ENCODE results near the gene SPRY2. TPM values are rescaled to one million over a fixed set of nuclear protein-coding genes. Genes with fewer than 3 reads are reported as not detected.
A peak's percentile ranks its signal among the peaks of the same experiment; 100 is the strongest.

SPRY2 gene
- total RNA-seq, 1 donor from 2014 or later: 43.2 TPM

- H3K36me3 ChIP-seq: no peaks in the 10 kb centered on the region
- no peak overlapping the region for H3K27ac ChIP-seq
- H3K27me3 ChIP-seq: no peaks in the 10 kb centered on the region
- intact Hi-C loops (cut with DNase I): no loop called here
- no peak for DNase-seq (ENCODE audit: extremely low spot score in 2 of 2)
- no peaks in the 10 kb centered on the region for H3K4me1 ChIP-seq
- no peaks in the 10 kb centered on the region for H3K9me3 ChIP-seq
- TF ChIP-seq CTCF (IDR thresholded peaks at IDR 0.05) (no peak), POLR2A (IDR thresholded peaks at IDR 0.05) (no peak), POLR2AphosphoS5 (IDR thresholded peaks at IDR 0.05; ENCODE audit: insufficient read depth in 1 of 2, low read depth in 1 of 2) (no peak)
- no peak overlapping the region for H3K4me3 ChIP-seq
These were observed 34.0 kb upstream of the SPRY2 start for GRCh38 chr13:80374901-80375300.

DNA sequence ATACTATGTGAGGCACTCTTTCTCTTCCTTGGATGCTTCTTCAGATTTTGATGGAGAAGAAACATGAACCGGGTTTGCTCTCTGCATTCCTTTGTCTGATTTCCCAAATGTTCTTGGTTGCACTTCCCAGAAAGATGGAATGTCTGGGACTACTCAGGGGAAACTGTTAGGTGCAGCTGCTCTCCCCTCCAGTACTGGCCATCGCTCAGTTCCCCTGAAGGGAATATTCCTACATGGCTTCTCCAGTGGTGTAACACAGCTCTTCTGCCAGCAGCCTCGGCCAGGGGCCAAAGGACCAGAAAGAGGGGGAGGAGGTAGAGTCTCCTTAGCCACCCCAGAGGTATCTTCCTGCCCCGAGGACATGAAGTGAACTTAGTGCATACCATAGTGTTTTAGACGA, 33.5 kb upstream of the SPRY2 start:
- H3K4me1 ChIP-seq: no peaks in the 10 kb centered on the region
- H3K27me3 ChIP-seq: no peaks in the 10 kb centered on the region
- no peaks in the 10 kb centered on the region for H3K9me3 ChIP-seq
- H3K27ac ChIP-seq: no peak overlapping the region
- H3K4me3 ChIP-seq: no peak overlapping the region
- no peaks in the 10 kb centered on the region for H3K36me3 ChIP-seq
- no peak for TF ChIP-seq CTCF (IDR thresholded peaks at IDR 0.05)
- no peak for TF ChIP-seq POLR2A (IDR thresholded peaks at IDR 0.05)
- DNase-seq (ENCODE audit: extremely low spot score in 2 of 2): no peak
- intact Hi-C loops (cut with DNase I): no loop called here

GRCh38 chr13:80371840-80372509, 31.0 kb upstream of the SPRY2 start:
- intact Hi-C loops (cut with DNase I): no loop called here
- TF ChIP-seq POLR2AphosphoS5 (IDR thresholded peaks at IDR 0.05; ENCODE audit: insufficient read depth in 1 of 2, low read depth in 1 of 2) (no peak), POLR2A (IDR thresholded peaks at IDR 0.05) (no peak), CTCF (IDR thresholded peaks at IDR 0.05) (no peak)
- DNase-seq (ENCODE audit: extremely low spot score in 2 of 2): no peak
- Histone ChIP-seq H3K4me1 (no peaks in the 10 kb centered on the region), H3K27ac (no peak overlapping the region), H3K27me3 (no peaks in the 10 kb centered on the region), H3K4me3 (no peak overlapping the region), H3K9me3 (no peaks in the 10 kb centered on the region), H3K36me3 (no peaks in the 10 kb centered on the region)

GRCh38 chr13:80367473-80367872, 26.5 kb upstream of the SPRY2 start:
- DNase-seq (ENCODE audit: extremely low spot score in 2 of 2): no peak
- Histone ChIP-seq H3K36me3 (no peaks in the 10 kb centered on the region), H3K9me3 (no peaks in the 10 kb centered on the region), H3K27me3 (no peaks in the 10 kb centered on the region), H3K27ac (no peak overlapping the region), H3K4me3 (no peak overlapping the region), H3K4me1 (no peaks in the 10 kb centered on the region)
- intact Hi-C loops (cut with DNase I): no loop called here
- TF ChIP-seq CTCF (IDR thresholded peaks at IDR 0.05) (no peak), POLR2A (IDR thresholded peaks at IDR 0.05) (no peak), POLR2AphosphoS5 (IDR thresholded peaks at IDR 0.05; ENCODE audit: insufficient read depth in 1 of 2, low read depth in 1 of 2) (no peak)

GRCh38 chr13:80363890-80364503, 23.1 kb upstream of the SPRY2 start:
- intact Hi-C loops (cut with DNase I): no loop called here
- TF ChIP-seq CTCF (IDR thresholded peaks at IDR 0.05): peak; percentile 43 to 71 (median 47)
- no peak for TF ChIP-seq POLR2A (IDR thresholded peaks at IDR 0.05)
- Histone ChIP-seq H3K36me3 (no peaks in the 10 kb centered on the region), H3K27ac (no peak overlapping the region), H3K4me1 (peaks cover 7% of the 10 kb centered on the region), H3K27me3 (no peaks in the 10 kb centered on the region), H3K4me3 (no peak overlapping the region), H3K9me3 (no peaks in the 10 kb centered on the region)
- no peak for DNase-seq (ENCODE audit: extremely low spot score in 2 of 2)

All from vagina (tissue), 2 donors.